Smooth muscle cell (in vitro differentiated cells): Measurements from ENCODE around the gene PRKG1. TPM values are rescaled to one million over a fixed set of nuclear protein-coding genes. Genes with fewer than 3 reads are reported as not detected.

ENCODE experiments used
- DNase-seq: peaks from one replicate; lab custom pipeline; 2025; ENCODE audit not compliant: unreplicated experiment; lab: John Stamatoyannopoulos, UW
- H2AFZ ChIP-seq: fragments of 200-600 bp; sonication (generic); 2 replicates; pipeline ENCODE4 v1.6.0; 2016; ENCODE audit warnings: antibody characterized with exemption, low read depth, mild to moderate bottlenecking
- H3F3A ChIP-seq: fragments of 200-600 bp; sonication (generic); 2 replicates; pipeline ENCODE4 v1.6.0; 2017; ENCODE audit warnings: antibody characterized with exemption, low read depth
- H3K27ac ChIP-seq: fragments of 200-600 bp; sonication (generic); 2 replicates; pipeline ENCODE4 v1.5.1; 2016; ENCODE audit warnings: low read depth, mild to moderate bottlenecking
- H3K27me3 ChIP-seq: fragments of 200-600 bp; sonication (generic); 2 replicates; pipeline ENCODE4 v1.6.1; 2016; ENCODE audit warnings: low read depth, mild to moderate bottlenecking
- H3K36me3 ChIP-seq: fragments of 200-600 bp; sonication (generic); 2 replicates; pipeline ENCODE4 v1.5.1; 2016; ENCODE audit warnings: low read depth
- H3K4me1 ChIP-seq: fragments of 200-600 bp; sonication (generic); 2 replicates; pipeline ENCODE4 v1.5.1; 2016; ENCODE audit warnings: low read depth
- H3K4me2 ChIP-seq: fragments of 200-600 bp; sonication (generic); 2 replicates; pipeline ENCODE4 v1.6.0; 2016; ENCODE audit warnings: mild to moderate bottlenecking
- H3K4me3 ChIP-seq: fragments of 200-600 bp; sonication (generic); 2 replicates; pipeline ENCODE4 v1.5.1; 2016; ENCODE audit warnings: mild to moderate bottlenecking
- H3K79me2 ChIP-seq: fragments of 200-600 bp; sonication (generic); 2 replicates; pipeline ENCODE4 v1.6.0; 2016; ENCODE audit warnings: low read depth, mild to moderate bottlenecking
- H3K9ac ChIP-seq: fragments of 200-600 bp; sonication (generic); 2 replicates; pipeline ENCODE4 v1.6.0; 2016; ENCODE audit warnings: low read depth
- H3K9me3 ChIP-seq: fragments of 200-600 bp; sonication (generic); replicated peaks from 2 replicates; pipeline ENCODE4 v1.5.1; 2016; ENCODE audit warnings: low read depth
- H4K20me1 ChIP-seq: fragments of 200-600 bp; sonication (generic); 2 replicates; pipeline ENCODE4 v1.6.0; 2016; ENCODE audit warnings: low read depth
- CTCF ChIP-seq: fragments of 200-600 bp; sonication (generic); IDR thresholded peaks from 2 replicates; pipeline ENCODE4 v1.5.1; 2017; ENCODE audit warnings: borderline replicate concordance, mild to moderate bottlenecking, antibody characterized with exemption; ENCODE audit not compliant: insufficient read depth, poor library complexity, severe bottlenecking
- WGBS: methylation state at CpG from one replicate; pipeline ENCODE4 v1.1.7; 2016; ENCODE audit warnings: low lambda C conversion rate; 5-methylcytosine and 5-hydroxymethylcytosine counted together
- polyA plus RNA-seq: library from polyadenylated mRNA; unstranded; fragments of >200 nt; fragmentation: Nextera tagmentation; extraction: Ambion mirVana; gene quantifications from 2 replicates; pipeline ENCODE4 v1.2.1, GENCODE V29; 2016
- total RNA-seq: library from RNA; depleted of rRNA; stranded (reverse); fragments of >200 nt; gene quantifications from 2 replicates; pipeline ENCODE4 v1.2.3, GENCODE V29; 2014

Gene PRKG1
- total and polyA plus RNA-seq, 2 experiments from 2014 or later: 7.2 to 13.4 TPM

DNA sequence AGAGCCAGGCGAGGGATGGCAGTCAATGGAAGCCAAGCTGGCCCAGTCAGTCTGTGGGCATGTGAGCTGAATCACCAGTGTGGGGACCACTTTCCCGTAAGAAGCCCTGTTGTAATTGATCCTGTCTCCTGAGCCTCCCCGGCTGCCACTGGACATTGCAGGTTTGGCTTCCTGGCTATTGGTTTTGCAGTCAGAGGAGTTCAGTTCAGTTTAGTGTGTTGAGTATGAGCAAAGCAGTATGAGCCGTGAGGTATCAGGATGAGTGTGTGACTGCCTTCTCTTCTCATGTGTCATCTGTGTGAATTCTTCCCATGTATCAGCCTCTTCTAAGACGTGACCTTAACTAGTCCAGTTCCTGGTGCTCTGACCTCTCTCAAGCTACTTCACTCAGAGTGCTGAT is 227.4 kb downstream of the PRKG1 start:
- Histone ChIP-seq H3K4me3 (no peak overlapping the region), H3F3A (no peaks in the 10 kb centered on the region), H3K9me3 (no peaks in the 10 kb centered on the region), H3K4me2 (no peak overlapping the region), H3K79me2 (no peaks in the 10 kb centered on the region), H3K4me1 (peaks cover 11% of the 10 kb centered on the region), H3K27ac (no peak overlapping the region), H3K27me3 (no peaks in the 10 kb centered on the region), H3K36me3 (no peaks in the 10 kb centered on the region), H4K20me1 (peaks cover 23% of the 10 kb centered on the region), H2AFZ (no peak overlapping the region), H3K9ac (no peak overlapping the region)
- 73% methylated on average over 5 of the region's 5 CpGs for WGBS
- DNase-seq: no peak
- no peak for TF ChIP-seq CTCF

GRCh38 chr10:51302316-51302715 is 228.0 kb downstream of the PRKG1 start:
- WGBS: 88% methylated on average over 1 of the region's 1 CpG
- H3F3A ChIP-seq: no peaks in the 10 kb centered on the region
- H3K9me3 ChIP-seq: no peaks in the 10 kb centered on the region
- H3K27me3 ChIP-seq: no peaks in the 10 kb centered on the region
- no peak overlapping the region for H2AFZ ChIP-seq
- DNase-seq: no peak
- peaks cover 11% of the 10 kb centered on the region for H3K4me1 ChIP-seq
- H3K36me3 ChIP-seq: no peaks in the 10 kb centered on the region
- H3K79me2 ChIP-seq: no peaks in the 10 kb centered on the region
- peaks cover 18% of the 10 kb centered on the region for H4K20me1 ChIP-seq
- H3K4me2 ChIP-seq: no peak overlapping the region
- no peak overlapping the region for H3K4me3 ChIP-seq
- H3K27ac ChIP-seq: no peak overlapping the region
- TF ChIP-seq CTCF: no peak
- H3K9ac ChIP-seq: no peak overlapping the region

GRCh38 chr10:51308116-51308515 is 233.8 kb downstream of the PRKG1 start:
- H3K36me3 ChIP-seq: no peaks in the 10 kb centered on the region
- no peak overlapping the region for H2AFZ ChIP-seq
- H3K27ac ChIP-seq: no peak overlapping the region
- no peak overlapping the region for H3K9ac ChIP-seq
- no peaks in the 10 kb centered on the region for H3K27me3 ChIP-seq
- TF ChIP-seq CTCF: no peak
- H3K4me1 ChIP-seq: no peaks in the 10 kb centered on the region
- no peaks in the 10 kb centered on the region for H3K79me2 ChIP-seq
- no peaks in the 10 kb centered on the region for H3K9me3 ChIP-seq
- H3F3A ChIP-seq: no peaks in the 10 kb centered on the region
- WGBS: 83% methylated on average over 1 of the region's 1 CpG
- DNase-seq: no peak
- no peaks in the 10 kb centered on the region for H4K20me1 ChIP-seq
- no peak overlapping the region for H3K4me3 ChIP-seq
- H3K4me2 ChIP-seq: no peak overlapping the region

DNA sequence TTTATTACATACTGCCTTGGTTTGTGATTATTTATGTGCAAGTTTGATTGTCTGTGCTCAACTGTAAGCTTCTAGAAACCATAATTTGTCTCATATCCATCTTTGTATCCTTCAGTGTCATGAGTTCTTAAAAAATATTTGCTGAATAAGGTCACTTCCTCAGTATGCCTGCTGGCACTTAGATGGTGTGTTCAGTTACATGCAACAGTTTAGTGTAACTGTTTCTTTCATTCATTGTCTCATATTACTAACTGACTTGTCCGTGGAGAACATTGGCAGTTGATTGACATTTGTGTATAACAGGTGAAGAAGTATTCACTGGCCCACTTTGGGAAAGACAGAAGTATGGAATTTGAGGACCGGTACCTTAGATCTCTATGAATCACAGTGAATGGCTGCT is 236.9 kb downstream of the PRKG1 start:
- Histone ChIP-seq H3K36me3 (no peaks in the 10 kb centered on the region), H3K9me3 (no peaks in the 10 kb centered on the region), H3K27me3 (no peaks in the 10 kb centered on the region), H3K9ac (no peak overlapping the region), H3F3A (no peaks in the 10 kb centered on the region), H3K4me1 (no peaks in the 10 kb centered on the region), H3K4me3 (no peak overlapping the region), H2AFZ (no peak overlapping the region), H3K4me2 (no peak overlapping the region), H4K20me1 (no peaks in the 10 kb centered on the region), H3K79me2 (no peaks in the 10 kb centered on the region), H3K27ac (no peak overlapping the region)
- DNase-seq: no peak
- 91% methylated on average over 2 of the region's 2 CpGs for WGBS
- TF ChIP-seq CTCF: no peak
